ENCODE data around the gene OOSP4A. TPM values are rescaled to one million over a fixed set of nuclear protein-coding genes. Genes with fewer than 3 reads are reported as not detected.

Gene OOSP4A
- total and polyA plus RNA-seq, 4 donors = 0.40 TPM; not detected in 3

GRCh38 chr11:59966201-59966600 is 2.4 kb downstream of the OOSP4A start:
- Histone ChIP-seq H3K9me3 (ENCODE audit: control insufficient read depth in 4 of 4, insufficient read depth in 3 of 4, low read length in 3 of 4) (no peaks in the 10 kb centered on the region), H3K27me3 (ENCODE audit: control insufficient read depth in 3 of 3, insufficient read depth in 3 of 3, low read length in 2 of 3) (no peaks in the 10 kb centered on the region), H3K36me3 (ENCODE audit: control insufficient read depth in 4 of 4, insufficient read depth in 4 of 4, low read length in 4 of 4) (no peaks in the 10 kb centered on the region), H3K9ac (ENCODE audit: insufficient read depth in 1 of 2, low read length in 2 of 2) (no peak overlapping the region), H3K4me1 (ENCODE audit: control insufficient read depth in 5 of 5, insufficient read depth in 5 of 5, low read length in 5 of 5) (peaks cover 0 to 10% (median 0%) of the 10 kb centered on the region in 5 donors), H3K4me3 (no peak overlapping the region), H3K27ac (ENCODE audit: low read depth in 1 of 2, low read length in 1 of 2) (no peak overlapping the region)
- no peak for TF ChIP-seq CTCF (IDR thresholded peaks at IDR 0.05; ENCODE audit: control extremely low read depth, extremely low read depth)
- 96 to 97% methylated on average over 3 of the region's 3 CpGs for WGBS, 2 donors
- DNase-seq = no peak
- ATAC-seq (ENCODE audit: insufficient read depth, low FRiP score) = no peak

DNA sequence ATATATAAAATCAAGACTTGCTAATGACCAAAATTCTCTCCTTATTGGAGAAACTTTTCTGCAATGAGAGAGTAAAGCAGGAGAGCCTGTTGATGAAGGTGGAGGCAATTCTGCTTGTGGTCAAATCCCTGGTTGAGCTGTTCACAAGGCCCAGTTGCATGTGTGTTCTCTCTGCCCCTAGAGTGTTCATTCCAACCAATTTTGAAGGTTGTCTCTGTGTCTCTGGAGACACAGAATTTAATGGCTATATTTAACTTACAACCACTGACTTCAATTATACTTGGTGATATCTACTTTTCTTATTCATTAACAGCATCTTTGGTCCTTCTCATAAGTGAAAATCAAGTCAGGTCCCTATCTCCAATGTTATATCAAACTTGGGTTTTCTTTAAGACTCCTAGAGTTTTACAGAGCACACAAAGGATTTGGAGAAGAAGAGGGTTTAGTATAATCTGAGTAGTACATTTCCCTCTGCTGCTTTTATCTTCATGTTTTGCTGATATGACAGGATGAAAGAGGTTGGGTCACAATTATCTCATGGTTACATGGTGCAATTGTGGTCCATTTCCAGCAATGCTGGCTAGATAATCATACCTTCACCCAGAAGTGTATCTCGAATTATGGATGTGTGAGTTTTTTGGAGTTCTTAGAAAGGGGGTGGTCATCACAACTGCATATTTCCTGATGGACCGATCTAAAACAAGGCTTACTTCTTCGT is 4.0 kb downstream of the OOSP4A start:
- no peak for TF ChIP-seq CTCF (IDR thresholded peaks at IDR 0.05; ENCODE audit: control extremely low read depth, extremely low read depth)
- H3K9me3 ChIP-seq (ENCODE audit: control insufficient read depth in 4 of 4, insufficient read depth in 3 of 4, low read length in 3 of 4) = no peaks in the 10 kb centered on the region
- DNase-seq (no peak), ATAC-seq (ENCODE audit: insufficient read depth, low FRiP score) (no peak)
- no peaks in the 10 kb centered on the region for H3K36me3 ChIP-seq (ENCODE audit: control insufficient read depth in 4 of 4, insufficient read depth in 4 of 4, low read length in 4 of 4)
- 88 to 94% methylated on average over 3 of the region's 3 CpGs for WGBS, 2 donors
- H3K27ac ChIP-seq (ENCODE audit: low read depth in 1 of 2, low read length in 1 of 2) = no peak overlapping the region
- no peak overlapping the region for H3K4me3 ChIP-seq
- H3K4me1 ChIP-seq (ENCODE audit: control insufficient read depth in 5 of 5, insufficient read depth in 5 of 5, low read length in 5 of 5) = peaks cover 0 to 6% (median 0%) of the 10 kb centered on the region in 5 donors
- no peak overlapping the region for H3K9ac ChIP-seq (ENCODE audit: insufficient read depth in 1 of 2, low read length in 2 of 2)
- H3K27me3 ChIP-seq (ENCODE audit: control insufficient read depth in 3 of 3, insufficient read depth in 3 of 3, low read length in 2 of 3) = no peaks in the 10 kb centered on the region

DNA sequence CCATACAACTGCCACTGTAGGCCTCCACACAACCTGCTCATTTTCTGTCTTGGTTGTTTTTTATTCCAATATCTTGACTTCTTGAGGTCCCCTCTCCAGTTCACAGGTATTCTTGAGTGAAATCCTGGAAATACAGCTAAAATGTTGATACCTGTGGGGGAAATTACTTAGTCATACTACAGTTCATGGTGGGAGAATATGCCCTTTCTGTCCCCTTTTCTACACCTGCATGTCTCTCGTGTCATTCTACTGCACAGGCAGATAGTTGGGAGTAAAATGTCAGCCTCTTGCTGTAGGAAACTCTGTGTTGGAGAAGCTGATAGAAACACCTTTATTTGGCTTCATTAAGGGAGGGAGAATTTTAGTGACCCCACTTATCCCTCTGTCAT is 4.6 kb downstream of the OOSP4A start:
- no peak for DNase-seq
- 70 to 92% methylated on average over 1 of the region's 1 CpG for WGBS, 2 donors
- Histone ChIP-seq H3K9ac (ENCODE audit: insufficient read depth in 1 of 2, low read length in 2 of 2) (no peak overlapping the region), H3K4me3 (no peak overlapping the region), H3K36me3 (ENCODE audit: control insufficient read depth in 4 of 4, insufficient read depth in 4 of 4, low read length in 4 of 4) (no peaks in the 10 kb centered on the region), H3K27me3 (ENCODE audit: control insufficient read depth in 3 of 3, insufficient read depth in 3 of 3, low read length in 2 of 3) (no peaks in the 10 kb centered on the region), H3K4me1 (ENCODE audit: control insufficient read depth in 5 of 5, insufficient read depth in 5 of 5, low read length in 5 of 5) (peaks cover 0 to 6% (median 0%) of the 10 kb centered on the region in 5 donors), H3K9me3 (ENCODE audit: control insufficient read depth in 4 of 4, insufficient read depth in 3 of 4, low read length in 3 of 4) (no peaks in the 10 kb centered on the region), H3K27ac (ENCODE audit: low read depth in 1 of 2, low read length in 1 of 2) (no peak overlapping the region)
- TF ChIP-seq CTCF (IDR thresholded peaks at IDR 0.05; ENCODE audit: control extremely low read depth, extremely low read depth) = no peak
- no peak for ATAC-seq (ENCODE audit: insufficient read depth, low FRiP score)

GRCh38 chr11:59973097-59973496 is 9.3 kb downstream of the OOSP4A start:
- WGBS, 2 donors = 70 to 86% methylated on average over 5 of the region's 5 CpGs
- H3K36me3 ChIP-seq (ENCODE audit: control insufficient read depth in 4 of 4, insufficient read depth in 4 of 4, low read length in 4 of 4) = no peaks in the 10 kb centered on the region
- TF ChIP-seq CTCF (IDR thresholded peaks at IDR 0.05; ENCODE audit: control extremely low read depth, extremely low read depth) = no peak
- no peak overlapping the region for H3K27ac ChIP-seq (ENCODE audit: low read depth in 1 of 2, low read length in 1 of 2)
- no peak overlapping the region for H3K4me3 ChIP-seq
- no peak overlapping the region for H3K9ac ChIP-seq (ENCODE audit: insufficient read depth in 1 of 2, low read length in 2 of 2)
- no peaks in the 10 kb centered on the region for H3K27me3 ChIP-seq (ENCODE audit: control insufficient read depth in 3 of 3, insufficient read depth in 3 of 3, low read length in 2 of 3)
- DNase-seq = no peak
- no peak for ATAC-seq (ENCODE audit: insufficient read depth, low FRiP score)
- H3K4me1 ChIP-seq (ENCODE audit: control insufficient read depth in 5 of 5, insufficient read depth in 5 of 5, low read length in 5 of 5) = peaks cover 0 to 1% (median 0%) of the 10 kb centered on the region in 5 donors
- no peaks in the 10 kb centered on the region for H3K9me3 ChIP-seq (ENCODE audit: control insufficient read depth in 4 of 4, insufficient read depth in 3 of 4, low read length in 3 of 4)

All from lung (tissue), 12 donors.